Cardiac septum (tissue), 1 donor: ENCODE measurements around the gene SCARF2. TPM values are rescaled to one million over a fixed set of nuclear protein-coding genes. Genes with fewer than 3 reads are reported as not detected.

Source experiments
- DNase-seq: peaks from one replicate; pipeline ENCODE4 v3.0.0-alpha.2; 2020; ENCODE audit warnings: low spot score
- intact Hi-C: fragments of 100-400 bp; cut with DNase I; formaldehyde crosslinking; loops from one replicate; pipeline ENCODE4 v1.14.0; 2022
- total RNA-seq: library from RNA; stranded (reverse); fragmentation: NEBNext Ultra II Directional; extraction: Animal tissue kit (Norgen Biotek cat#: 25700); gene quantifications from one replicate; pipeline ENCODE4 v1.2.1, GENCODE V29; 2021
- donor health status: DM: no; HTN: no; CAD: no.

Gene SCARF2
- total RNA-seq, 1 donor from 2014 or later = 5.2 TPM

- no peak for DNase-seq
- intact Hi-C loops = no loop called here
These were observed 6.7 kb downstream of the SCARF2 start for GRCh38 chr22:20430720-20431510.

GRCh38 chr22:20430101-20430719, 7.4 kb downstream of the SCARF2 start:
- intact Hi-C loops = no loop called here
- no peak for DNase-seq

- intact Hi-C loops = loop anchor here (10.0 kb wide), 1 partner anchor 125 kb away; no protein-coding TSS in a partner anchor
- DNase-seq = peak; percentile 88
These were observed 8.1 kb downstream of the SCARF2 start for GRCh38 chr22:20429254-20430100.

GRCh38 chr22:20428496-20429253, 8.9 kb downstream of the SCARF2 start:
- intact Hi-C loops = loop anchor here (10.0 kb wide), 1 partner anchor 126 kb away; no protein-coding TSS in a partner anchor
- DNase-seq = no peak

- intact Hi-C loops = loop anchor here (10.0 kb wide), 1 partner anchor 127 kb away; no protein-coding TSS in a partner anchor
- no peak for DNase-seq
These were observed 9.6 kb downstream of the SCARF2 start for GRCh38 chr22:20427945-20428417.

- no peak for DNase-seq
- intact Hi-C loops = loop anchor here (10.0 kb wide), 1 partner anchor 127 kb away; no protein-coding TSS in a partner anchor
These were observed 10.3 kb downstream of the SCARF2 start for GRCh38 chr22:20427104-20427944.

- intact Hi-C loops = loop anchor here (10.0 kb wide), 1 partner anchor 129 kb away; no protein-coding TSS in a partner anchor
- no peak for DNase-seq
These were observed 11.4 kb downstream of the SCARF2 start for GRCh38 chr22:20426259-20426615.

- DNase-seq = no peak
- intact Hi-C loops = loop anchor here (10.0 kb wide), 1 partner anchor 129 kb away; no protein-coding TSS in a partner anchor
These were observed 11.9 kb downstream of the SCARF2 start for GRCh38 chr22:20425566-20426258.

- intact Hi-C loops = loop anchor here (10.0 kb wide), 1 partner anchor 130 kb away; no protein-coding TSS in a partner anchor
- no peak for DNase-seq
These were observed 12.6 kb downstream of the SCARF2 start for GRCh38 chr22:20424932-20425565.

GRCh38 chr22:20424568-20424931, 13.1 kb downstream of the SCARF2 start:
- intact Hi-C loops = loop anchor here (10.0 kb wide), 1 partner anchor 130 kb away; no protein-coding TSS in a partner anchor
- DNase-seq = no peak

- intact Hi-C loops = loop anchor here (10.0 kb wide), 1 partner anchor 131 kb away; no protein-coding TSS in a partner anchor
- DNase-seq = no peak
These were observed 13.6 kb downstream of the SCARF2 start for GRCh38 chr22:20423906-20424551.

- peak; percentile 91 for DNase-seq
- intact Hi-C loops = loop anchor here (10.0 kb wide), 1 partner anchor 132 kb away; no protein-coding TSS in a partner anchor
These were observed 14.4 kb downstream of the SCARF2 start for GRCh38 chr22:20423008-20423905.

- intact Hi-C loops = loop anchor here (10.0 kb wide), 1 partner anchor 132 kb away; no protein-coding TSS in a partner anchor
- DNase-seq = no peak
These were observed 15.2 kb downstream of the SCARF2 start for GRCh38 chr22:20422271-20423007.

- intact Hi-C loops = loop anchor here (10.0 kb wide), 1 partner anchor 133 kb away; no protein-coding TSS in a partner anchor
- no peak for DNase-seq
These were observed 16.1 kb downstream of the SCARF2 start for GRCh38 chr22:20421507-20421874.
